Fibroblast of pulmonary artery (primary cell): ENCODE data around the gene ARSJ.

Experiments used
- DNase-seq: peaks from one replicate; pipeline ENCODE4 v3.0.0-alpha.2; 2010; ENCODE audit warnings: low read depth
- H3K4me3 ChIP-seq: replicated peaks from 2 replicates; pipeline ENCODE4 v1.5.1; 2011; ENCODE audit warnings: low read depth, mild to moderate bottlenecking, control low read depth, low read length, moderate library complexity
- TF ChIP-seq, protein P1 (sequence below): IDR thresholded peaks from 2 replicates; pipeline ENCODE4 v1.5.1; 2011; ENCODE audit warnings: mild to moderate bottlenecking, control low read depth, low read length, inconsistent platforms; ENCODE audit errors: missing control alignments

Gene ARSJ

DNA sequence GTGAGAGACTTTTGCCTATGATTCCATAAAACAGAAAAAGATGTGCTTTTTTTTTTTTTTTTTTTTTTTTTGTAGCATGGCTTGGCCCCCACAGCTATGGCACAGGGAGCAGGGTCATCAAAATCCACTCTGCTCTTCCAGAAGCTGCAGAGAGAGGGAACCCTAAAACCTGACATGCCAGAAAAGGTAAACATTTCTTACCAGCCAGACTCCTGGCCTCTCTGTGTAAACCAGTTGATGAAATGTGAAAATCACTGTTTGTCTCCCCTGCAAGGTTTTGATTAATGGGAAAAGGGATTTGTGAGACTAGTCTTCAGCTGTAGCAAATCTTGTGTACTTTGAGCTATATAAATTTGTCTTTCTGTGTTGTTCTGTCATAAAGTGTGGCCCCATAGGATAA is 105.9 kb downstream of the ARSJ start:
- TF ChIP-seq, protein P1, sequence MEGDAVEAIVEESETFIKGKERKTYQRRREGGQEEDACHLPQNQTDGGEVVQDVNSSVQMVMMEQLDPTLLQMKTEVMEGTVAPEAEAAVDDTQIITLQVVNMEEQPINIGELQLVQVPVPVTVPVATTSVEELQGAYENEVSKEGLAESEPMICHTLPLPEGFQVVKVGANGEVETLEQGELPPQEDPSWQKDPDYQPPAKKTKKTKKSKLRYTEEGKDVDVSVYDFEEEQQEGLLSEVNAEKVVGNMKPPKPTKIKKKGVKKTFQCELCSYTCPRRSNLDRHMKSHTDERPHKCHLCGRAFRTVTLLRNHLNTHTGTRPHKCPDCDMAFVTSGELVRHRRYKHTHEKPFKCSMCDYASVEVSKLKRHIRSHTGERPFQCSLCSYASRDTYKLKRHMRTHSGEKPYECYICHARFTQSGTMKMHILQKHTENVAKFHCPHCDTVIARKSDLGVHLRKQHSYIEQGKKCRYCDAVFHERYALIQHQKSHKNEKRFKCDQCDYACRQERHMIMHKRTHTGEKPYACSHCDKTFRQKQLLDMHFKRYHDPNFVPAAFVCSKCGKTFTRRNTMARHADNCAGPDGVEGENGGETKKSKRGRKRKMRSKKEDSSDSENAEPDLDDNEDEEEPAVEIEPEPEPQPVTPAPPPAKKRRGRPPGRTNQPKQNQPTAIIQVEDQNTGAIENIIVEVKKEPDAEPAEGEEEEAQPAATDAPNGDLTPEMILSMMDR, result no peak
- H3K4me3 ChIP-seq, result no peak overlapping the region
- no peak for DNase-seq

DNA sequence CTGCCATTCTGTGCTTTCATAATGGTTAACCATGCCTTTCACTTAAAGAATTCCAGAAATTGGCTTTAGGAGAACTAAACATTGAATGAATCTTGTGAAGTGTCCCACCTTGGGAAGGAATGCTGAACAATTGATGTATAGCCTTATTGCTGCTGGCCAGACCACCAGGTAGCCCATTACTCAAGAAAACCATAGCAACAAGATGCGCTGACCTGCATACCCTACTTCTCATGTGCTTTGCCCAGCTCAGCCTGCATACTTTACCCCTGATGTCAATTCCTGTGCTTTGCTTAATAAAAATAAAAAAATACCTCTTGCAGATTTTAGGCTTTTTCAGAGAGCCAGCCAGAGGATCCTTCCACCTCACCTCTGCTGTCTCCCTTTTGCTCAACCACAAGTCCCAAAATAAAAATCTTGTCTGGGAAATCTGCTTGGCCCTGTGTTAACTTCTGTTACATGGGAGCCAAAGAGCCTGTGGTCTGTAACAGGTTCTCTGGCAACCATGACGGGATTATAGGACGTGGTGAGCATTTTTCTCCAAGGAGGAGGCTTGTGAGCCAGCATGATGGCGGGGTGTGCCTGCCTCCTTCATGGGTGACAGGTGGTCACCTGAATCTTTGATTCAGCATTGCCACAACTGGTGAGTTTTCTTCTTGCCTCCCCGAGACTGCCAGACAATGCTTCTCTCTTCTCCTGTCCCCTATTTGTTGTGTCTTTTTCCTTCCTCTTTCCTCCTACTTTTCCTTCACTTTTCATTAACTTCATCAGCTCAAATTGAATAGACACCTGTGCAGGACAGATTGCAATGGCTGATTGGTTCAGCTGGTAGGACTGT is 106.8 kb downstream of the ARSJ start:
- DNase-seq, result no peak

DNA sequence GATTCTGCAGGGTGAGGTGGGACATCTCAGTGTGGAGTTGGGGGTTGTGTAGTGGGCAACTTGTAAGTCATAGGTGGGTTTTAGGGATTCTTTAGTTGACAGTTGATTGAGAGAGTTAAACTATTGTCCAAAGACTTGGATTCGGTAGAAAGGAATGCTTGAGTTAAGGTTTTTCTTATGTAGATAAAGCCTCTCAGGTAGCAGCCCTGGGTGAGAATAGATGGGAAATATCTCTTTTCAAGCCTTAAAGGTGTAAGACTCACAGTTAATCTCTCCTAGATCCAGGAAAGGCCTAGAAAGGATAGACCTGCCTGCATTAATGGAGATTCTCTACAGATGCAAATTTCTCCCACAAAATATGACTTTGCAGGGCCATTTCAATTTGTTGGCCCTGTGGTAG is 108.4 kb downstream of the ARSJ start:
- DNase-seq, result no peak
- TF ChIP-seq, protein P1, result no peak

More for the DNA sequence above, 106.8 kb downstream of the ARSJ start:
- TF ChIP-seq, protein P1, result no peak
- no peak overlapping the region for H3K4me3 ChIP-seq

DNA sequence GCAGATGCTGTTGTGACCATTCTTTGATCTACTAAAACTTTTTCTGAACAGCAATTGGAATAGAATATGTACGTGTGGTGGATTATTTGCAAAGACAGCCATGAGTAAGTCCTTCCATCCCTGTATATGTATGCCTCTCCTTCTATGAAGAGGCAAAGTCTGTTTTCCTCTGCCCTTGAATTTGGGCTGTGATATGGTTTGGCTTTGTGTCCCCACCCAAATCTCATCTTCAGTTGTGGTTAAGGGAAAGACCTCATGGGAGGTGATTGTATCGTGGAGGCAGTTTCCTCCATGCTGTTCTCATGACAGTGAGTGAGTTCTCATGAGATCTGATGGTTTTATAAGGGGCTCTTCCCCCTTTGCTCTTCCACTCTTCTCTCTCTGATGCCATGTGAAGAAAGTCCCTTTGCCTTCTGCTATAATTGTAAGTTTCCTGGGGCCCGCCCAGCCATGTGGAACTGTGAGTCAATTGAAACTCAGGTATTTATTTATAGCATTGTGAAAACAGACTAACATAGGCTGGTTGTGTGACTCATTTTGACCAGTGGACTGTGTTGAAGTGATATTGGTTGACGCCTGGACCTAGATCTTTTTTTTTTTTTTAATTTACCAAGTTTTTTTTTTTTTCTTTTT is 109.6 kb downstream of the ARSJ start:
- peak; percentile 22 for DNase-seq
- TF ChIP-seq, protein P1, result no peak
- H3K4me3 ChIP-seq, result no peak overlapping the region

More for the DNA sequence above, 108.4 kb downstream of the ARSJ start:
- no peak overlapping the region for H3K4me3 ChIP-seq

DNA sequence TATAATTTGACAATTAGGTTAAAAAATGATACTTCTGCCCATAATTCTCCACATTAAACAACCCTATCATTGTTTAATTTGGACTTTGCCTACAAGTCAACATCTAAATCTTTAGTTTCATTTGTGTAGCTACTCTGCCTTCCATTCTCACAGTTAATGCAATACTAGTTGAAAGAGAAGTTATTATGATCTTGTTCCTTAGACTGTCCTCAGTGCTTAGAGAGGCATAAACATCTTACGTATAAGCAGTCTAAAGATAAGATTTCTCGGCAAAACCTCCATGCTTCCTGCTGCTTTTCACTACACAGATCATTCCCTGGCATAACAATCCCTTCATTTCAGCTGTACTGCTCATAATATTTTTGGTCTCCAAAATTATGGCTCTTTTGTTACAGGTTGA is 112.8 kb downstream of the ARSJ start:
- H3K4me3 ChIP-seq, result no peak overlapping the region
- DNase-seq, result no peak
- TF ChIP-seq, protein P1, result no peak

DNA sequence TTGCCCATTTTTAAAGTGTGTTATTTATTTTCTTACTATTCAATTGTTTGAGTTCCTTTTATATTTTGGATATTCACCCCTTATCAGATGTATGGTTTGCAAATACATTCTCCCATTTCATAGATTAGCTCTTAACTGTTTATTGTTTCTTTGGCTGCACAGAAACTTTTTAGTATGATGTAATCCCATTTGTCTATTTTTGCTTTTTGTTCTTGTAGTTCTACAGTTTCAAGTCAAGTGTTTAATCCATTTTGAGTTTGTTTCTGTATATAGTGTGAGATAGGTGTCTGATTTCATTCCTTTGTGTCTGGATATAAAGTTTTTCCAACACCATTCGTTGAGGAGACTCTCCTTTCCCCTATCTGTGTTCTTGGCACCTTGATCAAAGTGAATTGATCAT is 120.5 kb downstream of the ARSJ start:
- DNase-seq, result no peak
- TF ChIP-seq, protein P1, result no peak
- no peak overlapping the region for H3K4me3 ChIP-seq
